OCI-LY1 (cell line): ENCODE measurements around the gene KCNA2.

Experiments
- H2AFZ ChIP-seq: fragments of 200-600 bp; sonication (generic), shearing (Covaris generic); 2 replicates; pipeline ENCODE4 v1.6.0; 2014; ENCODE audit warnings: antibody characterized with exemption, mild to moderate bottlenecking, low read length
- H3F3A ChIP-seq: fragments of 200-600 bp; sonication (generic), shearing (Covaris generic); 2 replicates; pipeline ENCODE4 v1.6.0; 2014; ENCODE audit warnings: mild to moderate bottlenecking, antibody characterized with exemption, low read length, moderate library complexity; ENCODE audit not compliant: insufficient read depth
- H3K27ac ChIP-seq: fragments of 200-600 bp; sonication (generic); 2 replicates; pipeline ENCODE4 v1.5.1; 2014; ENCODE audit warnings: low read length, mixed run types, mild to moderate bottlenecking, low read depth; ENCODE audit not compliant: poor library complexity, severe bottlenecking
- H3K27me3 ChIP-seq: fragments of 200-600 bp; sonication (generic); 2 replicates; pipeline ENCODE4 v1.6.0; 2014; ENCODE audit warnings: antibody characterized with exemption, mild to moderate bottlenecking, low read length, moderate library complexity; ENCODE audit not compliant: insufficient read depth
- H3K36me3 ChIP-seq: fragments of 200-600 bp; sonication (generic); 2 replicates; pipeline ENCODE4 v1.6.1; 2014; ENCODE audit warnings: mild to moderate bottlenecking, antibody characterized with exemption, low read length, moderate library complexity, mixed read lengths; ENCODE audit not compliant: insufficient read depth
- H3K4me1 ChIP-seq: fragments of 200-600 bp; sonication (generic); 2 replicates; pipeline ENCODE4 v1.5.1; 2014; ENCODE audit warnings: mild to moderate bottlenecking, low read length, moderate library complexity; ENCODE audit not compliant: insufficient read depth, severe bottlenecking
- H3K4me2 ChIP-seq: fragments of 200-600 bp; sonication (generic), shearing (Covaris generic); 2 replicates; pipeline ENCODE4 v1.6.1; 2014; ENCODE audit warnings: low read length
- H3K4me3 ChIP-seq: fragments of 200-600 bp; sonication (generic); 2 replicates; pipeline ENCODE4 v1.5.1; 2014; ENCODE audit warnings: low read length, low read depth, mild to moderate bottlenecking, mixed read lengths; ENCODE audit not compliant: poor library complexity, severe bottlenecking
- H3K79me2 ChIP-seq: fragments of 200-600 bp; shearing (Covaris generic); 2 replicates; pipeline ENCODE4 v1.6.1; 2016; ENCODE audit warnings: mixed run types, low read length, mixed read lengths; ENCODE audit not compliant: insufficient read depth
- H3K9ac ChIP-seq: fragments of 200-600 bp; sonication (generic), shearing (Covaris generic); 2 replicates; pipeline ENCODE4 v1.6.1; 2014; ENCODE audit warnings: mild to moderate bottlenecking, low read length, mixed read lengths
- H3K9me2 ChIP-seq: fragments of 200-600 bp; sonication (generic), shearing (Covaris generic); 2 replicates; pipeline ENCODE4 v1.6.1; 2014; ENCODE audit warnings: low read depth, mild to moderate bottlenecking, low read length, mixed read lengths
- H3K9me3 ChIP-seq: fragments of 200-600 bp; shearing (Covaris generic); 2 replicates; pipeline ENCODE4 v1.6.1; 2014; ENCODE audit warnings: low read length, mixed read lengths
- H4K20me1 ChIP-seq: fragments of 200-600 bp; sonication (generic), shearing (Covaris generic); 2 replicates; pipeline ENCODE4 v1.6.0; 2016; ENCODE audit warnings: mild to moderate bottlenecking, low read length; ENCODE audit not compliant: insufficient read depth
- CTCF ChIP-seq: fragments of 200-600 bp; sonication (generic), shearing (Covaris generic); IDR thresholded peaks from 2 replicates; pipeline ENCODE4 v1.5.1; 2017; ENCODE audit warnings: mild to moderate bottlenecking, antibody characterized with exemption, low read length, moderate library complexity, mixed read lengths
- EZH2 ChIP-seq: fragments of 200-600 bp; sonication (generic), shearing (Covaris generic); IDR thresholded peaks from 2 replicates; pipeline ENCODE4 v1.8.0; 2017; ENCODE audit warnings: borderline replicate concordance, mixed run types, mild to moderate bottlenecking, antibody characterized with exemption, low read length, moderate library complexity, mixed read lengths

KCNA2 gene

GRCh38 chr1:110588991-110589390 is 17.2 kb downstream of the KCNA2 start:
- no peaks in the 10 kb centered on the region for H3K79me2 ChIP-seq
- H3K4me2 ChIP-seq: no peak overlapping the region
- H3K36me3 ChIP-seq: no peaks in the 10 kb centered on the region
- H2AFZ ChIP-seq: no peak overlapping the region
- H3K4me3 ChIP-seq: no peak overlapping the region
- TF ChIP-seq EZH2 (no peak), CTCF (no peak)
- no peaks in the 10 kb centered on the region for H3F3A ChIP-seq
- H3K9me2 ChIP-seq: no peaks in the 10 kb centered on the region
- H3K9me3 ChIP-seq: no peaks in the 10 kb centered on the region
- H4K20me1 ChIP-seq: no peaks in the 10 kb centered on the region
- H3K27me3 ChIP-seq: no peaks in the 10 kb centered on the region
- no peak overlapping the region for H3K27ac ChIP-seq
- H3K4me1 ChIP-seq: no peaks in the 10 kb centered on the region
- H3K9ac ChIP-seq: no peak overlapping the region

DNA sequence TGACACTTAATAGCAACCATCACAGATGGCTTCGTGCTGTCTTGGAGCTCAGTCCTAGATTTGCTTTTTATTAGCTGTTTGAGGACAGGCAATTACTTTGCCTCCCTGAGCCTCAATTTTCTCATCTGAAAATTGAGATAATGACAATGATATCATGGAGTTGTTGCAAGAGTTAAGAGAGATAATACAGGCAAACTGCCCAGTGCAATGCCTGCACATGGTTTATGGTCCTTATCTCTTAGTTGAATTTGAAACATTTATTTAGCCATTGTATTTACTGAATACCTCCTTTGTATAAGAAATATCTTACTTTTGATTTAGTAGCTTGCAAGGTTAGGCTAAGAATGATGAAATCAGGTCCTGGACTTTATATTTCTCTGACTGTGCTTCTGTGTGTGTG is 17.7 kb downstream of the KCNA2 start:
- Histone ChIP-seq H3K27me3 (no peaks in the 10 kb centered on the region), H3F3A (no peaks in the 10 kb centered on the region), H3K27ac (no peak overlapping the region), H3K9me2 (no peaks in the 10 kb centered on the region), H3K79me2 (no peaks in the 10 kb centered on the region), H3K9me3 (no peaks in the 10 kb centered on the region), H3K4me1 (no peaks in the 10 kb centered on the region), H2AFZ (no peak overlapping the region), H3K4me3 (no peak overlapping the region), H3K4me2 (no peak overlapping the region), H3K9ac (no peak overlapping the region), H3K36me3 (no peaks in the 10 kb centered on the region), H4K20me1 (no peaks in the 10 kb centered on the region)
- TF ChIP-seq CTCF (no peak), EZH2 (no peak)

DNA sequence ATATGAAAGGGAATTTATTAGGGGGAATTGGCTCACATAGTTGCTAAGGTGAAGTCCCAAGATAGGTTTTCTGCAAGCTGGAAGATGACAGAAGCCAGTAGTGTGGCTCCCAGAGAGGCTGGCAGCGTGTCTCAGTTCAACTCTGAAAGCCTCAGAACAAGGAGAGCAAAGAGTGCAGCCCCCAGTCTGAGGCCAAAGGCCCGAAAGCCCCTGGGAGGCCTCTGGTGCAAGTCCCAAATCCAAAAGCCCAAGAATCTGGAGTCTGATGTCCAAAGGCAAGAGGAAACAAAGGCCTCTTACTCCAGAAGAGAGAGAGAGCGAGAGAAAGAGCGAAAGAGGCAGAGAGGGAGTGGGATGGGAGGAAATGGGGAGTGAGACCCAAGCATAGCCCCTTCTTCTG is 18.3 kb downstream of the KCNA2 start:
- no peaks in the 10 kb centered on the region for H4K20me1 ChIP-seq
- TF ChIP-seq EZH2 (no peak), CTCF (no peak)
- H3K27me3 ChIP-seq: no peaks in the 10 kb centered on the region
- no peaks in the 10 kb centered on the region for H3K9me3 ChIP-seq
- no peak overlapping the region for H3K27ac ChIP-seq
- no peak overlapping the region for H3K4me3 ChIP-seq
- no peaks in the 10 kb centered on the region for H3K79me2 ChIP-seq
- H2AFZ ChIP-seq: no peak overlapping the region
- no peaks in the 10 kb centered on the region for H3K36me3 ChIP-seq
- H3K4me2 ChIP-seq: no peak overlapping the region
- H3K9me2 ChIP-seq: no peaks in the 10 kb centered on the region
- no peak overlapping the region for H3K9ac ChIP-seq
- H3F3A ChIP-seq: no peaks in the 10 kb centered on the region
- H3K4me1 ChIP-seq: no peaks in the 10 kb centered on the region
